HG03565 (cell line): ENCODE data around the gene ERH.

Experiments
- ATAC-seq: cut with Tn5 transposase; IDR thresholded peaks from one replicate; pipeline ENCODE4 v1.9.1; 2021; ENCODE audit warnings: mild to moderate bottlenecking, moderate library complexity; ENCODE audit not compliant: unreplicated experiment

Gene ERH

GRCh38 chr14:69357544-69358200 is 40.4 kb downstream of the ERH start:
- ATAC-seq: no peak

GRCh38 chr14:69356903-69357543 is 41.1 kb downstream of the ERH start:
- no peak for ATAC-seq

- no peak for ATAC-seq
Measured at GRCh38 chr14:69355607-69356281, 42.4 kb downstream of the ERH start.

- no peak for ATAC-seq
Measured at GRCh38 chr14:69355154-69355597, 42.9 kb downstream of the ERH start.

GRCh38 chr14:69354383-69355153 is 43.5 kb downstream of the ERH start:
- ATAC-seq: peak; percentile 70

- ATAC-seq: no peak
Measured at GRCh38 chr14:69353168-69353567, 44.9 kb downstream of the ERH start.

GRCh38 chr14:69351911-69352310 is 46.2 kb downstream of the ERH start:
- ATAC-seq: no peak

GRCh38 chr14:69351385-69351784 is 46.7 kb downstream of the ERH start:
- ATAC-seq: no peak

- ATAC-seq: no peak
Measured at GRCh38 chr14:69350892-69351291, 47.2 kb downstream of the ERH start.

- ATAC-seq: no peak
Measured at GRCh38 chr14:69349091-69349777, 48.9 kb downstream of the ERH start.

- ATAC-seq: no peak
Measured at GRCh38 chr14:69346710-69347109, 51.4 kb downstream of the ERH start.

- no peak for ATAC-seq
Measured at GRCh38 chr14:69345402-69345801, 52.7 kb downstream of the ERH start.

GRCh38 chr14:69344171-69344570 is 53.9 kb downstream of the ERH start:
- ATAC-seq: no peak

- ATAC-seq: no peak
Measured at GRCh38 chr14:69342928-69343525, 55.1 kb downstream of the ERH start.

GRCh38 chr14:69339426-69339825 is 58.7 kb downstream of the ERH start:
- ATAC-seq: no peak

GRCh38 chr14:69337984-69338383 is 60.1 kb downstream of the ERH start:
- ATAC-seq: no peak

- no peak for ATAC-seq
Measured at GRCh38 chr14:69335371-69335771, 62.7 kb downstream of the ERH start.

- no peak for ATAC-seq
Measured at GRCh38 chr14:69334576-69334975, 63.5 kb downstream of the ERH start.

- no peak for ATAC-seq
Measured at GRCh38 chr14:69333791-69334337, 64.2 kb downstream of the ERH start.

GRCh38 chr14:69332782-69333395 is 65.2 kb downstream of the ERH start:
- no peak for ATAC-seq
